ENCODE data around the gene POFUT1.
"Not testable (repeated sequence)": the region's sequence is repeated elsewhere in the genome, so short reads cannot be mapped to it uniquely, and the experiment has no call there.

The POFUT1 gene

GRCh38 chr20:32236819-32237218 lies 29.1 kb downstream of the POFUT1 start:
- no peak for DNase-seq

- DNase-seq, result no peak
Measured at GRCh38 chr20:32237419-32237818, 29.7 kb downstream of the POFUT1 start.

- DNase-seq, result no peak
Measured at GRCh38 chr20:32238483-32239425, 31.1 kb downstream of the POFUT1 start.

GRCh38 chr20:32240205-32240604 lies 32.5 kb downstream of the POFUT1 start:
- no peak for DNase-seq

- DNase-seq, result no peak
Measured at GRCh38 chr20:32241807-32242206, 34.1 kb downstream of the POFUT1 start.

- no peak for DNase-seq
Measured at GRCh38 chr20:32244150-32244823, 36.6 kb downstream of the POFUT1 start.

- DNase-seq, result no peak
Measured at GRCh38 chr20:32244959-32245358, 37.3 kb downstream of the POFUT1 start.

GRCh38 chr20:32246208-32246607 lies 38.5 kb downstream of the POFUT1 start:
- DNase-seq, result not testable (repeated sequence)

- DNase-seq, result no peak
Measured at GRCh38 chr20:32248043-32248442, 40.4 kb downstream of the POFUT1 start.

- DNase-seq, result no peak
Measured at GRCh38 chr20:32249030-32249738, 41.5 kb downstream of the POFUT1 start.

- no peak for DNase-seq
Measured at GRCh38 chr20:32251470-32251869, 43.8 kb downstream of the POFUT1 start.

GRCh38 chr20:32252189-32252588 lies 44.5 kb downstream of the POFUT1 start:
- no peak for DNase-seq

- not testable (repeated sequence) for DNase-seq
Measured at GRCh38 chr20:32260973-32261372, 53.3 kb downstream of the POFUT1 start.

GRCh38 chr20:32261644-32262043 lies 54.0 kb downstream of the POFUT1 start:
- DNase-seq, result no peak

GRCh38 chr20:32263398-32263954 lies 55.8 kb downstream of the POFUT1 start:
- DNase-seq, result no peak

GRCh38 chr20:32271620-32272019 lies 63.9 kb downstream of the POFUT1 start:
- no peak for DNase-seq

GRCh38 chr20:32274359-32274758 lies 66.7 kb downstream of the POFUT1 start:
- no peak for DNase-seq

GRCh38 chr20:32275163-32275562 lies 67.5 kb downstream of the POFUT1 start:
- DNase-seq, result not testable (repeated sequence)

- DNase-seq, result peak; percentile 56
Measured at GRCh38 chr20:32277361-32278198, 69.9 kb downstream of the POFUT1 start, which contains the start of gene KIF3B. TSS of gene KIF3B (plus strand) at chr20:32277651. CDS start at chr20:32309778, 32,127 bp downstream.

GRCh38 chr20:32278199-32278643 lies 70.5 kb downstream of the POFUT1 start:
- DNase-seq, result no peak

GRCh38 chr20:32281711-32282110 lies 74.0 kb downstream of the POFUT1 start:
- DNase-seq, result no peak

- DNase-seq, result no peak
Measured at GRCh38 chr20:32282461-32282860, 74.8 kb downstream of the POFUT1 start.

All from T1000 (cell line).